Esophagus (tissue), 2 donors: ENCODE measurements around the gene CEACAM16. TPM values are rescaled to one million over a fixed set of nuclear protein-coding genes. Genes with fewer than 3 reads are reported as not detected.

Source experiments
- H3K27ac ChIP-seq, 2 donors: one replicate each; pipeline ENCODE4 v1.5.1; 2013; ENCODE audit warnings: low read depth in 2 of 2, mild to moderate bottlenecking in 2 of 2, inconsistent platforms in 1 of 2, low read length in 1 of 2, moderate library complexity in 1 of 2
- H3K27me3 ChIP-seq, 2 donors: one replicate each; pipeline ENCODE4 v1.6.1; 2013; ENCODE audit warnings: low read length in 2 of 2, control low read depth in 1 of 2, mild to moderate bottlenecking in 1 of 2; ENCODE audit not compliant: insufficient read depth in 2 of 2, control insufficient read depth in 1 of 2
- H3K36me3 ChIP-seq, 2 donors: one replicate each; pipeline ENCODE4 v1.6.1; 2013; ENCODE audit warnings: low read length in 1 of 2; ENCODE audit not compliant: control insufficient read depth in 2 of 2, insufficient read depth in 2 of 2
- H3K4me1 ChIP-seq, 2 donors: one replicate each; pipeline ENCODE4 v1.6.1; 2013; ENCODE audit warnings: low read length in 1 of 2; ENCODE audit not compliant: control insufficient read depth in 2 of 2, insufficient read depth in 2 of 2
- H3K4me3 ChIP-seq, 2 donors: one replicate each; pipeline ENCODE4 v1.5.1; 2013; ENCODE audit warnings: low read length in 2 of 2, mild to moderate bottlenecking in 2 of 2, low read depth in 1 of 2, moderate library complexity in 1 of 2
- H3K9me3 ChIP-seq, 2 donors: one replicate each; pipeline ENCODE4 v1.6.1; 2013; ENCODE audit warnings: mild to moderate bottlenecking in 2 of 2, low read depth in 1 of 2, low read length in 1 of 2, moderate library complexity in 1 of 2; ENCODE audit not compliant: control insufficient read depth in 2 of 2, insufficient read depth in 1 of 2
- WGBS, 2 donors: extraction: QIAGEN DNeasy Blood & Tissue Kit; methylation state at CpG; one replicate each; pipeline ENCODE4 v1.1.7; 2013; 5-methylcytosine and 5-hydroxymethylcytosine counted together
- polyA plus RNA-seq, 2 donors: library from polyadenylated mRNA; stranded (reverse); fragments of 200-250 nt; gene quantifications; one replicate each; pipeline ENCODE4 v1.2.3, GENCODE V29; 2013
- donor health status: healthy with polysubstance abuse.
- donor health status: Bipolar disorder and iron deficiency.

Gene CEACAM16
- polyA plus RNA-seq, 2 donors, result 0.16 TPM; not detected in 1

GRCh38 chr19:44741258-44741731, 42.3 kb downstream of the CEACAM16 start:
- peak overlapping the region; percentile 94 to 97 for H3K27ac ChIP-seq

GRCh38 chr19:44741841-44742329, 42.9 kb downstream of the CEACAM16 start:
- Histone ChIP-seq H3K27me3 (no peaks in the 10 kb centered on the region), H3K27ac (peak overlapping the region; percentile 94 to 97), H3K4me3 (no peak overlapping the region), H3K4me1 (peaks cover 13 to 25% of the 10 kb centered on the region in 2 donors), H3K36me3 (no peaks in the 10 kb centered on the region), H3K9me3 (no peaks in the 10 kb centered on the region)
- 8 to 9% methylated on average over 13 of the region's 13 CpGs for WGBS, 2 donors

More at GRCh38 chr19:44741258-44741731, 42.3 kb downstream of the CEACAM16 start:
- 30 to 39% methylated on average over 6 of the region's 6 CpGs for WGBS, 2 donors
- Histone ChIP-seq H3K36me3 (no peaks in the 10 kb centered on the region), H3K27me3 (no peaks in the 10 kb centered on the region), H3K4me1 (peaks cover 13 to 19% of the 10 kb centered on the region in 2 donors), H3K4me3 (no peak overlapping the region), H3K9me3 (no peaks in the 10 kb centered on the region)

GRCh38 chr19:44742330-44743061, 43.5 kb downstream of the CEACAM16 start:
- H3K27ac ChIP-seq, result peak overlapping the region; percentile 94 to 97
- no peaks in the 10 kb centered on the region for H3K9me3 ChIP-seq
- H3K4me3 ChIP-seq, result no peak overlapping the region
- no peaks in the 10 kb centered on the region for H3K36me3 ChIP-seq
- 43 to 56% methylated on average over 20 of the region's 20 CpGs for WGBS, 2 donors
- no peaks in the 10 kb centered on the region for H3K27me3 ChIP-seq
- H3K4me1 ChIP-seq, result peaks cover 9 to 25% of the 10 kb centered on the region in 2 donors

GRCh38 chr19:44744871-44745332, 46.0 kb downstream of the CEACAM16 start:
- H3K9me3 ChIP-seq, result no peaks in the 10 kb centered on the region
- WGBS, 2 donors, result 45 to 47% methylated on average over 3 of the region's 3 CpGs
- peaks cover 2 to 19% of the 10 kb centered on the region in 2 donors for H3K4me1 ChIP-seq
- no peak overlapping the region for H3K4me3 ChIP-seq
- H3K27me3 ChIP-seq, result no peaks in the 10 kb centered on the region
- H3K36me3 ChIP-seq, result peaks cover 0 to 2% of the 10 kb centered on the region in 2 donors
- H3K27ac ChIP-seq, result peak overlapping the region; percentile 81 to 100

GRCh38 chr19:44745341-44745831, 46.4 kb downstream of the CEACAM16 start:
- no peak overlapping the region for H3K4me3 ChIP-seq
- peaks cover 0 to 3% of the 10 kb centered on the region in 2 donors for H3K36me3 ChIP-seq
- H3K27ac ChIP-seq, result peak overlapping the region; percentile 81 to 100
- 19 to 24% methylated on average over 8 to 10 of the region's 10 CpGs for WGBS, 2 donors
- H3K9me3 ChIP-seq, result no peaks in the 10 kb centered on the region
- H3K27me3 ChIP-seq, result no peaks in the 10 kb centered on the region
- peaks cover 2 to 19% of the 10 kb centered on the region in 2 donors for H3K4me1 ChIP-seq

GRCh38 chr19:44745887-44746600, 47.1 kb downstream of the CEACAM16 start:
- H3K27ac ChIP-seq, result peak overlapping the region; percentile 100
- H3K9me3 ChIP-seq, result no peaks in the 10 kb centered on the region
- H3K4me3 ChIP-seq, result no peak overlapping the region
- H3K36me3 ChIP-seq, result peaks cover 0 to 6% of the 10 kb centered on the region in 2 donors
- H3K4me1 ChIP-seq, result peaks cover 2 to 20% of the 10 kb centered on the region in 2 donors
- H3K27me3 ChIP-seq, result no peaks in the 10 kb centered on the region
- WGBS, 2 donors, result 73 to 81% methylated on average over 4 of the region's 4 CpGs

- peak overlapping the region; percentile 100 for H3K27ac ChIP-seq
- H3K36me3 ChIP-seq, result peaks cover 0 to 9% of the 10 kb centered on the region in 2 donors
- H3K4me3 ChIP-seq, result no peak overlapping the region
- no peaks in the 10 kb centered on the region for H3K27me3 ChIP-seq
- peaks cover 2 to 25% of the 10 kb centered on the region in 2 donors for H3K4me1 ChIP-seq
- H3K9me3 ChIP-seq, result no peaks in the 10 kb centered on the region
- WGBS, 2 donors, result 59 to 68% methylated on average over 5 of the region's 5 CpGs
Observed at GRCh38 chr19:44746616-44746945, 47.6 kb downstream of the CEACAM16 start.

- Histone ChIP-seq H3K9me3 (no peaks in the 10 kb centered on the region), H3K27ac (peak overlapping the region; percentile 100), H3K36me3 (peaks cover 0 to 9% of the 10 kb centered on the region in 2 donors), H3K4me1 (peaks cover 2 to 25% of the 10 kb centered on the region in 2 donors), H3K27me3 (no peaks in the 10 kb centered on the region), H3K4me3 (peak overlapping the region; percentile 44 to 87)
- WGBS, 2 donors, result 6 to 10% methylated on average over 21 to 34 of the region's 34 CpGs
Observed at GRCh38 chr19:44746946-44747738, 48.2 kb downstream of the CEACAM16 start.
